Upper lobe of left lung (tissue), 6 donors: ENCODE results near the gene VPS37D. TPM values are rescaled to one million over a fixed set of nuclear protein-coding genes. Genes with fewer than 3 reads are reported as not detected.

ENCODE experiments used
- ATAC-seq, 2 donors: fragments of 200-7000 bp; cut with Tn5 transposase; one replicate each; pipeline ENCODE4 v1.9.1; 2022; ENCODE audit warnings: mild to moderate bottlenecking in 2 of 2, moderate library complexity in 2 of 2; ENCODE audit not compliant: low FRiP score in 2 of 2
- DNase-seq, 2 donors: peaks; one replicate each; pipeline ENCODE4 v3.0.0-alpha.2; 2019 to 2020
- H3K27ac ChIP-seq, 4 donors: fragments of 200-600 bp; sonication (generic); one replicate each; pipeline ENCODE4 v1.5.1; 2016 to 2019
- H3K27me3 ChIP-seq, 4 donors: fragments of 200-600 bp; sonication (generic); one replicate each; pipeline ENCODE4 v1.5.1; 2017 to 2019
- H3K36me3 ChIP-seq, 4 donors: fragments of 200-600 bp; sonication (generic); one replicate each; pipeline ENCODE4 v1.5.1; 2016 to 2019
- H3K4me1 ChIP-seq, 4 donors: fragments of 200-600 bp; sonication (generic); one replicate each; pipeline ENCODE4 v1.5.1; 2018 to 2019
- H3K4me3 ChIP-seq, 4 donors: fragments of 200-600 bp; sonication (generic); one replicate each; pipeline ENCODE4 v1.5.1; 2017 to 2019; ENCODE audit warnings: mild to moderate bottlenecking in 2 of 4, moderate library complexity in 1 of 4
- H3K9me3 ChIP-seq, 4 donors: fragments of 200-600 bp; sonication (generic); one replicate each; pipeline ENCODE4 v1.5.1; 2018 to 2019
- CTCF ChIP-seq, 6 experiments: fragments of 450-650 bp in 4 of 6; fragments of 200-600 bp in 2 of 6; sonication (generic) in 2 of 6; IDR thresholded peaks; one replicate each; pipeline ENCODE4 v1.5.1; 2016 to 2019; ENCODE audit warnings: antibody characterized with exemption in 6 of 6
- EP300 ChIP-seq, 4 donors: sonication (generic); formaldehyde crosslinking; IDR thresholded peaks; one replicate each; pipeline ENCODE4 v1.5.1; 2017; ENCODE audit warnings: antibody characterized with exemption in 4 of 4, control low read depth in 2 of 4
- POLR2A ChIP-seq, 4 donors: fragments of 450-650 bp; IDR thresholded peaks; one replicate each; pipeline ENCODE4 v1.5.1; 2016 to 2017; ENCODE audit warnings: antibody characterized with exemption in 4 of 4, mild to moderate bottlenecking in 2 of 4
- POLR2AphosphoS5 ChIP-seq, 2 donors: sonication (generic); formaldehyde crosslinking; IDR thresholded peaks; one replicate each; pipeline ENCODE4 v1.5.1; 2017; ENCODE audit warnings: antibody characterized with exemption in 2 of 2
- WGBS, 2 donors: methylation state at CpG; one replicate each; pipeline ENCODE4 v1.1.5; 2017 to 2018; 5-methylcytosine and 5-hydroxymethylcytosine counted together
- total RNA-seq, 6 donors: library from RNA; depleted of rRNA in 4 of 6; stranded (reverse); fragments of >200 nt in 4 of 6; gene quantifications; one replicate each; pipeline versions ENCODE4 v1.1.0 to v1.2.1, GENCODE V29; 2016 to 2021
- donor health status: DM: no; HTN: no; CAD: no; lungs with moderate emphysema.
- donor health status: DM: no; HTN: yes; CAD: no; lungs with severe emphysema.

The VPS37D gene
- total RNA-seq, 6 donors from 2014 or later, result 1.0 to 4.3 (median 1.5) TPM

GRCh38 chr7:73678862-73679261 is 11.2 kb downstream of the VPS37D start:
- ATAC-seq (no peak), DNase-seq (peak in 1 of 2 donors; percentile 66)
- Histone ChIP-seq H3K36me3 (peaks cover 0 to 13% (median 9%) of the 10 kb centered on the region in 4 donors), H3K27me3 (no peaks in the 10 kb centered on the region), H3K4me1 (peaks cover 22 to 36% (median 26%) of the 10 kb centered on the region in 4 donors), H3K27ac (no peak overlapping the region), H3K4me3 (no peak overlapping the region), H3K9me3 (no peaks in the 10 kb centered on the region)
- TF ChIP-seq EP300 (IDR thresholded peaks at IDR 0.05) (no peak), POLR2AphosphoS5 (IDR thresholded peaks at IDR 0.05) (no peak), POLR2A (IDR thresholded peaks at IDR 0.05) (no peak), CTCF (IDR thresholded peaks at IDR 0.05) (no peak)
- WGBS, 2 donors, result 35 to 55% methylated on average over 3 to 6 of the region's 6 CpGs

GRCh38 chr7:73679709-73680108 is 12.1 kb downstream of the VPS37D start:
- no peak overlapping the region for H3K27ac ChIP-seq
- peaks cover 28 to 42% (median 33%) of the 10 kb centered on the region in 4 donors for H3K4me1 ChIP-seq
- 77 to 92% methylated on average over 2 of the region's 2 CpGs for WGBS, 2 donors
- peaks cover 0 to 13% (median 9%) of the 10 kb centered on the region in 4 donors for H3K36me3 ChIP-seq
- H3K9me3 ChIP-seq, result no peaks in the 10 kb centered on the region
- no peaks in the 10 kb centered on the region for H3K27me3 ChIP-seq
- ATAC-seq (no peak), DNase-seq (no peak)
- H3K4me3 ChIP-seq, result no peak overlapping the region
- no peak for TF ChIP-seq CTCF (IDR thresholded peaks at IDR 0.05)
- no peak for TF ChIP-seq POLR2A (IDR thresholded peaks at IDR 0.05)
- no peak for TF ChIP-seq EP300 (IDR thresholded peaks at IDR 0.05)
- no peak for TF ChIP-seq POLR2AphosphoS5 (IDR thresholded peaks at IDR 0.05)

GRCh38 chr7:73680501-73680900 is 12.9 kb downstream of the VPS37D start:
- WGBS, 2 donors, result 81 to 90% methylated on average over 7 of the region's 7 CpGs
- ATAC-seq (no peak), DNase-seq (no peak)
- H3K4me3 ChIP-seq, result no peak overlapping the region
- H3K4me1 ChIP-seq, result peaks cover 28 to 43% (median 36%) of the 10 kb centered on the region in 4 donors
- no peaks in the 10 kb centered on the region for H3K9me3 ChIP-seq
- no peak overlapping the region for H3K27ac ChIP-seq
- H3K36me3 ChIP-seq, result peaks cover 0 to 13% (median 9%) of the 10 kb centered on the region in 4 donors
- TF ChIP-seq EP300 (IDR thresholded peaks at IDR 0.05) (no peak), CTCF (IDR thresholded peaks at IDR 0.05) (no peak), POLR2AphosphoS5 (IDR thresholded peaks at IDR 0.05) (no peak), POLR2A (IDR thresholded peaks at IDR 0.05) (no peak)
- H3K27me3 ChIP-seq, result no peaks in the 10 kb centered on the region

GRCh38 chr7:73681031-73681430 is 13.4 kb downstream of the VPS37D start:
- 68 to 75% methylated on average over 8 of the region's 8 CpGs for WGBS, 2 donors
- peaks cover 28 to 43% (median 36%) of the 10 kb centered on the region in 4 donors for H3K4me1 ChIP-seq
- no peaks in the 10 kb centered on the region for H3K27me3 ChIP-seq
- H3K4me3 ChIP-seq, result peak overlapping the region in 1 of 4 donors; percentile 88
- peak in 1 of 2 donors; percentile 59 for DNase-seq
- H3K9me3 ChIP-seq, result no peaks in the 10 kb centered on the region
- ATAC-seq, result no peak
- H3K36me3 ChIP-seq, result peaks cover 0 to 13% (median 9%) of the 10 kb centered on the region in 4 donors
- TF ChIP-seq POLR2AphosphoS5 (IDR thresholded peaks at IDR 0.05), result no peak
- TF ChIP-seq POLR2A (IDR thresholded peaks at IDR 0.05), result no peak
- no peak for TF ChIP-seq CTCF (IDR thresholded peaks at IDR 0.05)
- no peak for TF ChIP-seq EP300 (IDR thresholded peaks at IDR 0.05)
- H3K27ac ChIP-seq, result peak overlapping the region in 1 of 4 donors; percentile 20

- ATAC-seq (peak in 1 of 2 donors; percentile 1), DNase-seq (no peak)
- Histone ChIP-seq H3K9me3 (no peaks in the 10 kb centered on the region), H3K36me3 (peaks cover 9 to 24% (median 17%) of the 10 kb centered on the region in 4 donors), H3K27ac (peak overlapping the region; percentile 84 to 90 (median 86)), H3K27me3 (no peaks in the 10 kb centered on the region), H3K4me1 (peaks cover 28 to 43% (median 36%) of the 10 kb centered on the region in 4 donors), H3K4me3 (peak overlapping the region; percentile 84 to 99 (median 88))
- no peak for TF ChIP-seq POLR2A (IDR thresholded peaks at IDR 0.05)
- TF ChIP-seq CTCF (IDR thresholded peaks at IDR 0.05), result no peak
- no peak for TF ChIP-seq EP300 (IDR thresholded peaks at IDR 0.05)
- TF ChIP-seq POLR2AphosphoS5 (IDR thresholded peaks at IDR 0.05), result no peak
- 0 to 2% methylated on average over 7 to 32 of the region's 33 CpGs for WGBS, 2 donors
Measured at GRCh38 chr7:73682745-73683055, 15.1 kb downstream of the VPS37D start.
